HepG2 (cell line): Measurements from ENCODE around the gene AJUBA. TPM values are rescaled to one million over a fixed set of nuclear protein-coding genes. Genes with fewer than 3 reads are reported as not detected.

Experiments
- CAMTA2 ChIP-seq: sonication (generic); formaldehyde crosslinking; IDR thresholded peaks from 2 replicates; pipeline ENCODE4 v1.4.0; 2020; ENCODE audit warnings: mild to moderate bottlenecking, missing genetic modification reagents, borderline replicate concordance
- CBX5 ChIP-seq: sonication (generic); formaldehyde crosslinking; IDR thresholded peaks from 2 replicates; pipeline ENCODE4 v1.4.0; 2020; ENCODE audit warnings: missing genetic modification reagents, borderline replicate concordance
- FIP1L1 ChIP-seq: fragments of 200-400 bp; formaldehyde crosslinking; IDR thresholded peaks from 2 replicates; pipeline ENCODE4 v1.6.1; 2018; ENCODE audit warnings: low read depth, mild to moderate bottlenecking, low read length, moderate library complexity, borderline replicate concordance; ENCODE audit not compliant: insufficient read depth
- GABPB1 ChIP-seq: IDR thresholded peaks from 2 replicates; pipeline ENCODE4 v1.6.1; 2016; ENCODE audit warnings: mild to moderate bottlenecking, missing genetic modification reagents, moderate library complexity, missing compliant biosample characterization
- KLF13 ChIP-seq: sonication (generic); formaldehyde crosslinking; IDR thresholded peaks from 2 replicates; pipeline ENCODE4 v1.4.0; 2020; ENCODE audit warnings: mild to moderate bottlenecking, missing genetic modification reagents
- MED13 ChIP-seq: sonication (generic); formaldehyde crosslinking; IDR thresholded peaks from 2 replicates; pipeline ENCODE4 v1.5.0; 2020; ENCODE audit warnings: missing genetic modification reagents
- NFE2L2 ChIP-seq: fragments of 150-350 bp; IDR thresholded peaks from 2 replicates; pipeline ENCODE4 v1.6.1; 2014; ENCODE audit warnings: low read length
- PHF21A ChIP-seq: sonication (generic); formaldehyde crosslinking; IDR thresholded peaks from 2 replicates; pipeline ENCODE4 v1.5.0; 2020; ENCODE audit warnings: mild to moderate bottlenecking, missing genetic modification reagents
- ZNF124 ChIP-seq: sonication (generic); formaldehyde crosslinking; IDR thresholded peaks from 2 replicates; pipeline ENCODE4 v1.4.0; 2020; ENCODE audit warnings: missing genetic modification reagents
- ZNF766 ChIP-seq: sonication (generic); formaldehyde crosslinking; IDR thresholded peaks from 2 replicates; pipeline ENCODE4 v1.5.0; 2020; ENCODE audit warnings: missing genetic modification reagents, borderline replicate concordance
- ZSCAN12 ChIP-seq: sonication (generic); formaldehyde crosslinking; IDR thresholded peaks from 2 replicates; pipeline ENCODE4 v1.9.0; 2021; ENCODE audit warnings: mild to moderate bottlenecking, missing genetic modification reagents
- polyA plus RNA-seq, 8 experiments: library from polyadenylated mRNA; depleted of rRNA in 3 of 8; stranded (reverse) in 7 of 8; unstranded in 1 of 8; fragments of >200 nt; fragmentation: Illumina TruSeq in 4 of 8; extraction: Trizol in 4 of 8; gene quantifications; 2 replicates each; pipeline versions ENCODE4 v1.2.1 to v1.2.3, GENCODE V29; 2011 to 2016; ENCODE audit warnings: low read depth in 4 of 8, missing spikeins in 1 of 8, mixed read lengths in 1 of 8; ENCODE audit not compliant: insufficient read depth in 1 of 8
- total RNA-seq, 5 experiments: library from RNA; depleted of rRNA; stranded (reverse); fragments of >200 nt; fragmentation: Illumina TruSeq; extraction: Trizol; gene quantifications; 2 replicates each; pipeline ENCODE4 v1.2.3, GENCODE V29; 2016; ENCODE audit warnings: low read depth in 1 of 5
- TF ChIP-seq, protein P1 (sequence below): IDR thresholded peaks from 2 replicates; pipeline ENCODE4 v1.6.1; 2016; ENCODE audit warnings: control low read depth
- TF ChIP-seq, protein P2 (sequence below): fragments of 450-650 bp; IDR thresholded peaks from 2 replicates; pipeline ENCODE4 v1.6.1; 2016
- TF ChIP-seq, protein P3 (sequence below), 2 experiments: sonication (generic) in 1 of 2; formaldehyde crosslinking in 1 of 2; IDR thresholded peaks; 2 replicates each; pipeline versions ENCODE4 v1.4.0 to v1.6.1; 2018 to 2020; ENCODE audit warnings: missing genetic modification reagents in 2 of 2, borderline replicate concordance in 1 of 2, low read depth in 1 of 2, mild to moderate bottlenecking in 1 of 2, missing biosample characterization in 1 of 2
- TF ChIP-seq, protein P4 (sequence below): sonication (generic); formaldehyde crosslinking; IDR thresholded peaks from 2 replicates; pipeline ENCODE4 v1.5.0; 2020; ENCODE audit warnings: mild to moderate bottlenecking, low read depth, missing genetic modification reagents, borderline replicate concordance
- TF ChIP-seq, protein P5 (sequence below): sonication (generic); formaldehyde crosslinking; IDR thresholded peaks from 2 replicates; pipeline ENCODE4; 2020; ENCODE audit warnings: missing genetic modification reagents, mild to moderate bottlenecking, borderline replicate concordance
- TF ChIP-seq, protein P6 (sequence below): IDR thresholded peaks from 2 replicates; pipeline ENCODE4 v1.6.1; 2016; ENCODE audit warnings: missing biosample characterization, missing genetic modification reagents, low read depth

The AJUBA gene
- total and polyA plus RNA-seq, 2 of the 13 experiments (the other 11 are each of a cell fraction or from before 2014, with no cell fraction given): 157 to 241 TPM

DNA sequence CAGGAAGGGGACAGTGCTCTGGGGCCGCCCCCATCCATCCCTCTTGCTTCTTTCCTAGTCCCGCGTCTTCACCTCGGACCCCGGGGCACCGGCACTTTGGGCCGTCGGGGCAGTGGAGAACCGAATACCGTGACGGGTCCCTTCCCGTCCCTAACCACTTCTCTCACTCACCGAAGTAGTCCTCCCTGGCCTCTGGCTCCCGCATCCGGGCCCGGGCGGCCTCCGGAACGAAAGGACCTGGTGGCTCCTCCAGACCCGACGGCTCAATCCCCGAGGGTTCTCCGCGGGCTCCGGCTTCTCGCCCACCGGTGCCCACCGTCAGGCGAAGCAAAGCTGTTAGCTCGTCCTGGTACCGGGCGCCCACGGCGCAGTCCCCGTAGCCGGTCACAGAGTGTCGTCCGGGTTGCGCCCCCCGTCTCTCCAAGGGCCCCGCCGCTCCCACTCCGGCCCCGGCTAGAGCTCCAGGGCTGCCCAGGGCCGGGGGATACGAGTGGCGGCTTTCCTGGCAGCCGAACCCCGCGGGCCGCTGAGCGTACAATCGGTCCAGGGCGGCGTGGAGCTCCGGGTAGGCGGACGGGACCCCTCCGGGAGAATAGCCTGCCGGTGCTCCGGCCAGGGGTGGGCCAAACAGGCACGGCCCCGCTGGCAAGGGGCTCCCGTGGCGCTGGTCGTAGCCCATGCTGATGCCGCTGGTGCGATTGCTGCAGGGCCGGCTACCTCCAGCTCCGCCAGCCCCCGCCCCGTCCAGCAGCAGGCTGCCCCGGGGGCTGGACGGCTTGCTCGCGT is 1.1 kb downstream of the AJUBA start (continued):
- TF ChIP-seq MED13 (CRISPR knock-in tag): no peak
- TF ChIP-seq, protein P1, sequence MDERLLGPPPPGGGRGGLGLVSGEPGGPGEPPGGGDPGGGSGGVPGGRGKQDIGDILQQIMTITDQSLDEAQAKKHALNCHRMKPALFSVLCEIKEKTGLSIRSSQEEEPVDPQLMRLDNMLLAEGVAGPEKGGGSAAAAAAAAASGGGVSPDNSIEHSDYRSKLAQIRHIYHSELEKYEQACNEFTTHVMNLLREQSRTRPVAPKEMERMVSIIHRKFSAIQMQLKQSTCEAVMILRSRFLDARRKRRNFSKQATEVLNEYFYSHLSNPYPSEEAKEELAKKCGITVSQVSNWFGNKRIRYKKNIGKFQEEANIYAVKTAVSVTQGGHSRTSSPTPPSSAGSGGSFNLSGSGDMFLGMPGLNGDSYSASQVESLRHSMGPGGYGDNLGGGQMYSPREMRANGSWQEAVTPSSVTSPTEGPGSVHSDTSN (CRISPR knock-in tag): no peak; the same call in 1 of the 2 replicates
- TF ChIP-seq ZNF766 (CRISPR knock-in tag): no peak
- TF ChIP-seq CAMTA2 (CRISPR knock-in tag): no peak
- TF ChIP-seq, protein P2, sequence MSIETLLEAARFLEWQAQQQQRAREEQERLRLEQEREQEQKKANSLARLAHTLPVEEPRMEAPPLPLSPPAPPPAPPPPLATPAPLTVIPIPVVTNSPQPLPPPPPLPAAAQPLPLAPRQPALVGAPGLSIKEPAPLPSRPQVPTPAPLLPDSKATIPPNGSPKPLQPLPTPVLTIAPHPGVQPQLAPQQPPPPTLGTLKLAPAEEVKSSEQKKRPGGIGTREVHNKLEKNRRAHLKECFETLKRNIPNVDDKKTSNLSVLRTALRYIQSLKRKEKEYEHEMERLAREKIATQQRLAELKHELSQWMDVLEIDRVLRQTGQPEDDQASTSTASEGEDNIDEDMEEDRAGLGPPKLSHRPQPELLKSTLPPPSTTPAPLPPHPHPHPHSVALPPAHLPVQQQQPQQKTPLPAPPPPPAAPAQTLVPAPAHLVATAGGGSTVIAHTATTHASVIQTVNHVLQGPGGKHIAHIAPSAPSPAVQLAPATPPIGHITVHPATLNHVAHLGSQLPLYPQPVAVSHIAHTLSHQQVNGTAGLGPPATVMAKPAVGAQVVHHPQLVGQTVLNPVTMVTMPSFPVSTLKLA: no peak
- TF ChIP-seq, protein P3, sequence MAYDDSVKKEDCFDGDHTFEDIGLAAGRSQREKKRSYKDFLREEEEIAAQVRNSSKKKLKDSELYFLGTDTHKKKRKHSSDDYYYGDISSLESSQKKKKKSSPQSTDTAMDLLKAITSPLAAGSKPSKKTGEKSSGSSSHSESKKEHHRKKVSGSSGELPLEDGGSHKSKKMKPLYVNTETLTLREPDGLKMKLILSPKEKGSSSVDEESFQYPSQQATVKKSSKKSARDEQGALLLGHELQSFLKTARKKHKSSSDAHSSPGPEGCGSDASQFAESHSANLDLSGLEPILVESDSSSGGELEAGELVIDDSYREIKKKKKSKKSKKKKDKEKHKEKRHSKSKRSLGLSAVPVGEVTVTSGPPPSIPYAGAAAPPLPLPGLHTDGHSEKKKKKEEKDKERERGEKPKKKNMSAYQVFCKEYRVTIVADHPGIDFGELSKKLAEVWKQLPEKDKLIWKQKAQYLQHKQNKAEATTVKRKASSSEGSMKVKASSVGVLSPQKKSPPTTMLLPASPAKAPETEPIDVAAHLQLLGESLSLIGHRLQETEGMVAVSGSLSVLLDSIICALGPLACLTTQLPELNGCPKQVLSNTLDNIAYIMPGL (CRISPR knock-in tag; IDR thresholded peaks at IDR 0.05; ENCODE audit: borderline replicate concordance in 1 of 2, low read depth in 1 of 2): peak; percentile 33 to 84
- TF ChIP-seq, protein P4, sequence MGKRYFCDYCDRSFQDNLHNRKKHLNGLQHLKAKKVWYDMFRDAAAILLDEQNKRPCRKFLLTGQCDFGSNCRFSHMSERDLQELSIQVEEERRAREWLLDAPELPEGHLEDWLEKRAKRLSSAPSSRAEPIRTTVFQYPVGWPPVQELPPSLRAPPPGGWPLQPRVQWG (CRISPR knock-in tag): no peak
- no peak; the same call in none of the 2 replicates for TF ChIP-seq ZNF124 (CRISPR knock-in tag)
- TF ChIP-seq CBX5 (CRISPR knock-in tag): peak; percentile 34; the same call in 1 of the 2 replicates
- TF ChIP-seq PHF21A: no peak
- TF ChIP-seq, protein P5, sequence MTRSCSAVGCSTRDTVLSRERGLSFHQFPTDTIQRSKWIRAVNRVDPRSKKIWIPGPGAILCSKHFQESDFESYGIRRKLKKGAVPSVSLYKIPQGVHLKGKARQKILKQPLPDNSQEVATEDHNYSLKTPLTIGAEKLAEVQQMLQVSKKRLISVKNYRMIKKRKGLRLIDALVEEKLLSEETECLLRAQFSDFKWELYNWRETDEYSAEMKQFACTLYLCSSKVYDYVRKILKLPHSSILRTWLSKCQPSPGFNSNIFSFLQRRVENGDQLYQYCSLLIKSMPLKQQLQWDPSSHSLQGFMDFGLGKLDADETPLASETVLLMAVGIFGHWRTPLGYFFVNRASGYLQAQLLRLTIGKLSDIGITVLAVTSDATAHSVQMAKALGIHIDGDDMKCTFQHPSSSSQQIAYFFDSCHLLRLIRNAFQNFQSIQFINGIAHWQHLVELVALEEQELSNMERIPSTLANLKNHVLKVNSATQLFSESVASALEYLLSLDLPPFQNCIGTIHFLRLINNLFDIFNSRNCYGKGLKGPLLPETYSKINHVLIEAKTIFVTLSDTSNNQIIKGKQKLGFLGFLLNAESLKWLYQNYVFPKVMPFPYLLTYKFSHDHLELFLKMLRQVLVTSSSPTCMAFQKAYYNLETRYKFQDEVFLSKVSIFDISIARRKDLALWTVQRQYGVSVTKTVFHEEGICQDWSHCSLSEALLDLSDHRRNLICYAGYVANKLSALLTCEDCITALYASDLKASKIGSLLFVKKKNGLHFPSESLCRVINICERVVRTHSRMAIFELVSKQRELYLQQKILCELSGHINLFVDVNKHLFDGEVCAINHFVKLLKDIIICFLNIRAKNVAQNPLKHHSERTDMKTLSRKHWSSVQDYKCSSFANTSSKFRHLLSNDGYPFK: peak; percentile 71; the same call in 1 of the 2 replicates
- no peak for TF ChIP-seq ZSCAN12
- 0 out of 2 replicates have a peak, but pooled peaks have one; percentile 40 for TF ChIP-seq FIP1L1
- no peak for TF ChIP-seq NFE2L2
- peak; percentile 32; the same call in 1 of the 2 replicates for TF ChIP-seq GABPB1
- TF ChIP-seq, protein P6, sequence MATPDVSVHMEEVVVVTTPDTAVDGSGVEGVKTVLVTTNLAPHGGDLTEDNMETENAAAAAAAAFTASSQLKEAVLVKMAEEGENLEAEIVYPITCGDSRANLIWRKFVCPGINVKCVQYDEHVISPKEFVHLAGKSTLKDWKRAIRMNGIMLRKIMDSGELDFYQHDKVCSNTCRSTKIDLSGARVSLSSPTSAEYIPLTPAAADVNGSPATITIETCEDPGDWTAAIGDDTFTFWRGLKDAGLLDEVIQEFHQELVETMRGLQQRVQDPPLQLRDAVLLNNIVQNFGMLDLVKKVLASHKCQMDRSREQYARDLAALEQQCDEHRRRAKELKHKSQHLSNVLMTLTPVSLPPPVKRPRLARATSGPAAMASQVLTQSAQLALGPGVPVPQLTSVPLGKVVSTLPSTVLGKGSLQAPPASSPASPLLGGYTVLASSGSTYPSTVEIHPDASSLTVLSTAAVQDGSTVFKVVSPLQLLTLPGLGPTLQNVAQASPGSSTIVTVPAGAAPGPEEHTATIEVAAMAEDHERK (CRISPR knock-in tag): no peak
- TF ChIP-seq KLF13 (CRISPR knock-in tag): no peak; the same call in 1 of the 2 replicates
